Measurements from ENCODE around the gene USP34.

Gene USP34

DNA sequence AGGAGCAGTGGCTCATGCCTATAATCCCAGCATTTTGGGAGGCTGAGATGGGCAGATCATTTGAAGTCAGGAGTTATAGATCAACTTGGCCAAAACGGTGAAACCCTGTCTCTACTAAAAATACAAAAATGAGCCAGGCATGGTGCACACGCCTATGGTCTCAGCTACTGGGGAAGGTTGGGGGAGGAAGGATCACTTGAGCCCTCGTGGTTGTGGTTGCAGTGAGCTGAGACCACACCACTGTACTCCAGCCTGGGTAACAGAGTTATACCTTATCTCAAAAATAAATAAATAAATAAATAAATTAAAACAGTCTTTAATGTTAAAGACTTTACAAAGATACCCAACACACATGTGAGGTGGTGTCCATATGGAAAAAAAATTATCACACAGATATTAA is 174.9 kb downstream of the USP34 start:
- H3K9ac ChIP-seq (ENCODE audit: insufficient read length, low read depth) = no peak overlapping the region
- no peak overlapping the region for H3K4me3 ChIP-seq (ENCODE audit: insufficient read length, low read depth)
- H3K36me3 ChIP-seq (ENCODE audit: insufficient read depth, insufficient read length, low read length) = peaks cover 36% of the 10 kb centered on the region
- H3K9me3 ChIP-seq (ENCODE audit: insufficient read depth, low read length) = no peaks in the 10 kb centered on the region
- no peak for TF ChIP-seq ZNF274 (IDR thresholded peaks at IDR 0.05; ENCODE audit: low read depth, low read length)
- DNase-seq (ENCODE audit: low read depth, low spot score) = no peak
- H3K27me3 ChIP-seq (ENCODE audit: insufficient read depth, insufficient read length) = no peaks in the 10 kb centered on the region
- no peaks in the 10 kb centered on the region for H3K4me1 ChIP-seq (ENCODE audit: insufficient read depth, insufficient read length)

DNA sequence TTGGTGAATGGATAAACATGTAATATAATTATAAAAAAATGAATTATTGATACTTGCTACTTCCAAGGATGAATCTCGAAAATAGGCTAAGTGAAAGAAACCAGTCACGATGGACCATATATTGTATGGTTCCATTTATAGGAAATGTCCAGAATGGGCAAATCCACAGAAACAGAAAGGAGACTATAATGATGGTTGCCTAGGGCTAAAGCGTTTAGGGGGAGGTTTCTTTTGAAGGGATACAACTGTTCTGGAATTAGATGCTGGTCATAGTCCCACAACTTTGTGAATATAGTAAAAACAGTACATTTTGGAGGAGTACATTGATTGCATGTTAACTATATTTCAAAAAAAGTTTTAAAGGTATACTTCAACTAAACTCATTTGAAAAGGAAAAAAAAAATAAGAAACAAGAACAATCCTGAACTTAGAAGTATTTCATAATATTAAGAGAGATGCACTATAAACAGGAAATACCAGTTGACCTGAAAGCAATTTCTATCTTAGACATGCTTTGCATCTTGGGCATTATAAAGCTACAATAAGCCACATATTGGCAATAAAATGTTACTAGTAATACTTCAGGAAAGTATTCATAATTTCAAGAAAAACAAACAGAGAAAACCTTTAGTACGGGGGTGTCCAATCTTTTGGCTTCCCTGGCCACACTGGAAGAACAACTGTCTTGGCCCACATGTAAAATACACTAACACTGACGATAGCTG is 178.9 kb downstream of the USP34 start:
- DNase-seq (ENCODE audit: low read depth, low spot score) = no peak
- H3K27me3 ChIP-seq (ENCODE audit: insufficient read depth, insufficient read length) = no peaks in the 10 kb centered on the region
- no peaks in the 10 kb centered on the region for H3K9me3 ChIP-seq (ENCODE audit: insufficient read depth, low read length)
- H3K4me1 ChIP-seq (ENCODE audit: insufficient read depth, insufficient read length) = no peaks in the 10 kb centered on the region
- H3K9ac ChIP-seq (ENCODE audit: insufficient read length, low read depth) = no peak overlapping the region
- TF ChIP-seq ZNF274 (IDR thresholded peaks at IDR 0.05; ENCODE audit: low read depth, low read length) = no peak
- TF ChIP-seq YY1 (IDR thresholded peaks at IDR 0.05; ENCODE audit: insufficient read depth, insufficient read length) = no peak
- TF ChIP-seq SUZ12 (IDR thresholded peaks at IDR 0.05; ENCODE audit: extremely low read depth, insufficient read depth, insufficient read length) = no peak
- H3K4me3 ChIP-seq (ENCODE audit: insufficient read length, low read depth) = no peak overlapping the region
- H3K36me3 ChIP-seq (ENCODE audit: insufficient read depth, insufficient read length, low read length) = peaks cover 26% of the 10 kb centered on the region

DNA sequence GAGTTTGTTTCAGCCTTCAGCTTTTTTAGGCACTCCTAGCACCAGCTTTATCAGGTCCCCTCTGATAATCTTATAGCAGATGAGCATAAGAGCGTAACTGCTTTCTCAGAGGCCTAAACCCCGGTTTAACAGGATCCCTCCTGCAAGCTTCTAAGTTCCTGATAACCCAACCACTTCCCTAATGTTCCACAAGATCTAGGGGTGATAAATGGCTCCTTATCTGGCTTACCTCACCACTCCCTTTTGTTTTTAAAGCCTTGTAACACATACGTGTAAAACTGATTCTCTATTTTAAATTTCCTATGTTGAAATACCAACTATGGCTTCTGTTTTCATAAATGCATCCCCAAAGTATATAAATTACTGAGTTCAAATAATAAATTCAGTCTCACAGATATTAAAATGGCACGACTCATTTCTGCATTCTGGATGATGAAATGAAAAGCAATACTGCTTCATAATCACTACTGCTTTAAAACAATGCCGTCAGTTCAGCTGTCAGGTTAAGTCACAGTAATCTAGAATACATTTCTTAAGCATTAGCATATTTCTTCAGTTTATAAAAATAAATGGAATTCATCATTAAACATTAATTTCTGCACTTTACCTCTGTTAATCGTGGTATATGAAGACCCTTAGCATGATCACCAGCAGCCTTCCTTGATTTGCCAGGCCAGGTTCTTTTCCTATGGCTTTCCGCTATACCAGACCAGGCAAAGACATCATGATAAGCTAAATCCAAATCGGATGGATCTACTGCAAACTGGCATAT is 182.6 kb downstream of the USP34 start:
- no peak for TF ChIP-seq ZNF274 (IDR thresholded peaks at IDR 0.05; ENCODE audit: low read depth, low read length)
- no peak for TF ChIP-seq SUZ12 (IDR thresholded peaks at IDR 0.05; ENCODE audit: extremely low read depth, insufficient read depth, insufficient read length)
- no peak for TF ChIP-seq YY1 (IDR thresholded peaks at IDR 0.05; ENCODE audit: insufficient read depth, insufficient read length)
- no peak overlapping the region for H3K9ac ChIP-seq (ENCODE audit: insufficient read length, low read depth)

DNA sequence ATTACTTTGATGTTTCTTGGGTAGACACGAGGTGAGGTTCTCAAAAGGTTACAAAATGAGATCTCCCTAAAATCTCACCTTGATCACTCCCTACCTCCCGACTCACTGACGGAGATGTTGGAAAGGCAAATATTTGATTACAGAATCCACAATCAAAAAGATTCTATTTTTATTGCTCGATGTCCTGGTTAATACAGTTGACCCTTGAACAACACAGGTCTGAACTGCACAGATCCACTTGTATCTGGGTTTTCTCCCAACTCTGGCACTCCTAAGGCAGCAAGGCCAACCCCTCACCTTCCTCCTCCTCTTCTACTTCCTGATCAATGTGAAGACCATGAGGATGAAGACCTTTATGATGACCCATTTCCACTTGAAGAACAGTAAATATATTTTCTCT is 183.6 kb downstream of the USP34 start:
- no peak for TF ChIP-seq YY1 (IDR thresholded peaks at IDR 0.05; ENCODE audit: insufficient read depth, insufficient read length)
- no peak for TF ChIP-seq ZNF274 (IDR thresholded peaks at IDR 0.05; ENCODE audit: low read depth, low read length)
- no peak for TF ChIP-seq SUZ12 (IDR thresholded peaks at IDR 0.05; ENCODE audit: extremely low read depth, insufficient read depth, insufficient read length)
- no peak overlapping the region for H3K9ac ChIP-seq (ENCODE audit: insufficient read length, low read depth)
- H3K36me3 ChIP-seq (ENCODE audit: insufficient read depth, insufficient read length, low read length) = peaks cover 14% of the 10 kb centered on the region

More for the DNA sequence above, 182.6 kb downstream of the USP34 start:
- Histone ChIP-seq H3K4me1 (ENCODE audit: insufficient read depth, insufficient read length) (no peaks in the 10 kb centered on the region), H3K9me3 (ENCODE audit: insufficient read depth, low read length) (no peaks in the 10 kb centered on the region), H3K4me3 (ENCODE audit: insufficient read length, low read depth) (no peak overlapping the region), H3K27me3 (ENCODE audit: insufficient read depth, insufficient read length) (no peaks in the 10 kb centered on the region), H3K36me3 (ENCODE audit: insufficient read depth, insufficient read length, low read length) (peaks cover 8% of the 10 kb centered on the region)
- DNase-seq (ENCODE audit: low read depth, low spot score) = no peak

DNA sequence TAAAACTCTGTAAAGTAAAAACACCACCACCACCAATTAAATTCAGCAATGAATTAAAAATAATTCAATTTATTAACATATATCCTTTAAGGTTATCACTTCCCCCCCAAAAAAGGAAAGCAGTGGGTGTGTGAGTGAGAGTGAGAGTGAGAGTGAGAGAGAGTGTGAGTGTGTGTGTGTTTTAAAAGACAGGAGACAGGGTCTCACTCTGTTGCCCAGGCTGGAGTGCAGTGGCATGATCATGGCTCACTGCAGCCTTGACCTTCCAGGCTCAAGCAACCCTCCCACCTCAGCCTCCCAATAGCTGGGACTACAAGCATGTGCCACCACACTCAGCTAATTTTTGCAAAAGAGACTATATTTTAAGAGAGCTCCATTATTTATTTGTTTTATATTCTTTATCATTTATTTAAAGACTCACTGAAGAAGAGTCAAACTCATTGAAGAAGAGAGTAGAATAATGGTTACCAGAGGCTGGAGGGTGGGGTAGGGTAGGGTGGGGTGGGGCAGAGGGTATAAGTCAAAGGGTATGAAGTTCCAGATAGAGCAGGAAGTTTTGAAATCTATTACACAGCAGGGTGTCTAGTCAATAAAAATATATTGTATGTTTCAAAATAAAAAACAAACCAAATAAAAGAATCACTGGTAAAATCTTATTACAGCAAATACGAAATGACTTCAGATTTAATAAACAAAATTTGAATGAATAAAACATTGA is 187.3 kb downstream of the USP34 start:
- Histone ChIP-seq H3K9ac (ENCODE audit: insufficient read length, low read depth) (no peak overlapping the region), H3K27me3 (ENCODE audit: insufficient read depth, insufficient read length) (no peaks in the 10 kb centered on the region), H3K9me3 (ENCODE audit: insufficient read depth, low read length) (no peaks in the 10 kb centered on the region), H3K4me1 (ENCODE audit: insufficient read depth, insufficient read length) (no peaks in the 10 kb centered on the region), H3K36me3 (ENCODE audit: insufficient read depth, insufficient read length, low read length) (peaks cover 21% of the 10 kb centered on the region), H3K4me3 (ENCODE audit: insufficient read length, low read depth) (no peak overlapping the region)
- no peak for DNase-seq (ENCODE audit: low read depth, low spot score)
- TF ChIP-seq SUZ12 (IDR thresholded peaks at IDR 0.05; ENCODE audit: extremely low read depth, insufficient read depth, insufficient read length) (no peak), YY1 (IDR thresholded peaks at IDR 0.05; ENCODE audit: insufficient read depth, insufficient read length) (no peak), ZNF274 (IDR thresholded peaks at IDR 0.05; ENCODE audit: low read depth, low read length) (no peak)

More for the DNA sequence above, 183.6 kb downstream of the USP34 start:
- Histone ChIP-seq H3K4me3 (ENCODE audit: insufficient read length, low read depth) (no peak overlapping the region), H3K9me3 (ENCODE audit: insufficient read depth, low read length) (no peaks in the 10 kb centered on the region), H3K27me3 (ENCODE audit: insufficient read depth, insufficient read length) (no peaks in the 10 kb centered on the region), H3K4me1 (ENCODE audit: insufficient read depth, insufficient read length) (no peaks in the 10 kb centered on the region)
- DNase-seq (ENCODE audit: low read depth, low spot score) = no peak

DNA sequence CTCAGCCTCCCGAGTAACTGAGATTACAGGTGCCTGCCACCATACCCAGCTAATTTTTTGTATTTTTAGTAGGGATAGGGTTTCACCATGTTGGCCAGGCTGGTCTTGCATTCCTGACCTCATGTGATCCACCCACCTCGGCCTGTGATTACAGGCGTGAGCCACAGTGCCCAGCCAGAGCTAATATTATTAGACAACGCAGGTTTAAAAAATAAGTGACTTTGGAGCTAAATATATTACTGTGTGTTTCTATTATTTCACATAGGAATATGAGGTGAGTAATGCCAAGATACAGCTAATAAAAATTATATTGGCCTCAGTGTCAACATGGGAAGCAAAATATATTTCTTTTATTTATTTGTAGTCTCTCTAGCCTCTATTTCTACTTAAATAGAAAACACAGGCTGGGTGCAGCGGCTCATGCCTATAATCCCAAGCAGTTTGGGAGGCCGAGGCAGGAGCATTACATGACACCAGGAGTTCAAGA is 188.7 kb downstream of the USP34 start:
- no peaks in the 10 kb centered on the region for H3K4me1 ChIP-seq (ENCODE audit: insufficient read depth, insufficient read length)
- no peak for TF ChIP-seq SUZ12 (IDR thresholded peaks at IDR 0.05; ENCODE audit: extremely low read depth, insufficient read depth, insufficient read length)
- TF ChIP-seq ZNF274 (IDR thresholded peaks at IDR 0.05; ENCODE audit: low read depth, low read length) = no peak
- no peak for TF ChIP-seq YY1 (IDR thresholded peaks at IDR 0.05; ENCODE audit: insufficient read depth, insufficient read length)
- H3K9ac ChIP-seq (ENCODE audit: insufficient read length, low read depth) = no peak overlapping the region
- H3K36me3 ChIP-seq (ENCODE audit: insufficient read depth, insufficient read length, low read length) = peaks cover 21% of the 10 kb centered on the region
- no peak overlapping the region for H3K4me3 ChIP-seq (ENCODE audit: insufficient read length, low read depth)
- no peaks in the 10 kb centered on the region for H3K27me3 ChIP-seq (ENCODE audit: insufficient read depth, insufficient read length)
- no peak for DNase-seq (ENCODE audit: low read depth, low spot score)
- no peaks in the 10 kb centered on the region for H3K9me3 ChIP-seq (ENCODE audit: insufficient read depth, low read length)

DNA sequence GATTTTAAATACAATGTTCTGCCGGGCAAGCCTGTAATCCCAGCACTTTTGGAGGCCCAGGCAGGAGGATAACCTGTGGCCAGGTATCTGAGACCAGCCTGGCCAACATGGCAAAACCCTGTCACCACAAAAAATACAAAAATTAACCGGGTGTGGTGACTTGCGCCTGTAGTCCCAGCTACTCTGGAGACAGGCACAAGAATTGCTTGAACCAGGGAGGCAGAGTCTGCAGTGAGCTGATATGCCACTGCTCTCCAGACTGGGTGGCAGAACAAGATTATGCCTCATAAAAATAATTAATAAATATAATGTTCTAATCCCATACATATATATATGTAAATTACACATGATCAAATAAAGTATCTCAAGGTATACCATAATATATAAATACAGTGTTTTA is 189.6 kb downstream of the USP34 start:
- no peak for DNase-seq (ENCODE audit: low read depth, low spot score)
- Histone ChIP-seq H3K4me1 (ENCODE audit: insufficient read depth, insufficient read length) (no peaks in the 10 kb centered on the region), H3K9me3 (ENCODE audit: insufficient read depth, low read length) (no peaks in the 10 kb centered on the region), H3K4me3 (ENCODE audit: insufficient read length, low read depth) (no peak overlapping the region), H3K9ac (ENCODE audit: insufficient read length, low read depth) (no peak overlapping the region), H3K27me3 (ENCODE audit: insufficient read depth, insufficient read length) (no peaks in the 10 kb centered on the region), H3K36me3 (ENCODE audit: insufficient read depth, insufficient read length, low read length) (peaks cover 24% of the 10 kb centered on the region)
- no peak for TF ChIP-seq ZNF274 (IDR thresholded peaks at IDR 0.05; ENCODE audit: low read depth, low read length)
- TF ChIP-seq SUZ12 (IDR thresholded peaks at IDR 0.05; ENCODE audit: extremely low read depth, insufficient read depth, insufficient read length) = no peak
- TF ChIP-seq YY1 (IDR thresholded peaks at IDR 0.05; ENCODE audit: insufficient read depth, insufficient read length) = no peak

All from NT2/D1 (cell line).